Trophoblast cell (in vitro differentiated cells and primary cell): ENCODE results near the gene MCL1.

Experiments
- DNase-seq, 2 donors: peaks; one replicate each; pipeline ENCODE4 v3.0.0-alpha.2; 2016
- H2AFZ ChIP-seq: 2 replicates; pipeline ENCODE4 v1.6.1; 2013; ENCODE audit warnings: low read length, moderate library complexity, mild to moderate bottlenecking; ENCODE audit not compliant: insufficient read depth, poor library complexity
- H2AK5ac ChIP-seq: 2 replicates; pipeline ENCODE4 v1.6.1; 2013; ENCODE audit warnings: mild to moderate bottlenecking, low read length
- H2BK120ac ChIP-seq: 2 replicates; pipeline ENCODE4 v1.6.1; 2013; ENCODE audit warnings: low read length, mild to moderate bottlenecking, moderate library complexity; ENCODE audit not compliant: insufficient read depth, poor library complexity
- H2BK12ac ChIP-seq: 2 replicates; pipeline ENCODE4 v1.6.1; 2013; ENCODE audit warnings: mild to moderate bottlenecking, low read length, moderate library complexity
- H2BK5ac ChIP-seq: 2 replicates; pipeline ENCODE4 v1.6.1; 2013; ENCODE audit warnings: low read length, low read depth, moderate library complexity, mild to moderate bottlenecking; ENCODE audit not compliant: poor library complexity
- H3K14ac ChIP-seq: 2 replicates; pipeline ENCODE4 v1.6.1; 2013; ENCODE audit warnings: mild to moderate bottlenecking, low read length
- H3K18ac ChIP-seq: 2 replicates; pipeline ENCODE4 v1.6.1; 2013; ENCODE audit warnings: mild to moderate bottlenecking, low read length
- H3K23ac ChIP-seq: 2 replicates; pipeline ENCODE4 v1.6.1; 2013; ENCODE audit warnings: low read length
- H3K27ac ChIP-seq: 2 replicates; pipeline ENCODE4 v1.5.1; 2013; ENCODE audit warnings: low read depth, mild to moderate bottlenecking, inconsistent platforms, low read length, moderate library complexity
- H3K27me3 ChIP-seq: 2 replicates; pipeline ENCODE4 v1.6.1; 2013; ENCODE audit warnings: inconsistent platforms, mild to moderate bottlenecking, low read length, moderate library complexity; ENCODE audit not compliant: insufficient read depth
- H3K36me3 ChIP-seq, 2 experiments: 1 replicate in 1 of 2; 2 replicates in 1 of 2; pipeline ENCODE4 v1.6.1; 2013; ENCODE audit warnings: low read length in 2 of 2, mild to moderate bottlenecking in 2 of 2, moderate library complexity in 1 of 2; ENCODE audit not compliant: insufficient read depth in 2 of 2, control insufficient read depth in 1 of 2
- H3K4ac ChIP-seq: 2 replicates; pipeline ENCODE4 v1.6.1; 2013; ENCODE audit warnings: low read depth, mild to moderate bottlenecking, low read length, moderate library complexity
- H3K4me1 ChIP-seq, 2 experiments: 1 replicate in 1 of 2; 2 replicates in 1 of 2; pipeline ENCODE4 v1.6.1; 2013; ENCODE audit warnings: low read length in 2 of 2, mild to moderate bottlenecking in 2 of 2, moderate library complexity in 1 of 2; ENCODE audit not compliant: insufficient read depth in 2 of 2, control insufficient read depth in 1 of 2
- H3K4me2 ChIP-seq: 2 replicates; pipeline ENCODE4 v1.6.1; 2013; ENCODE audit warnings: inconsistent platforms, mild to moderate bottlenecking, low read length, moderate library complexity
- H3K4me3 ChIP-seq: 2 replicates; pipeline ENCODE4 v1.5.1; 2013; ENCODE audit warnings: mild to moderate bottlenecking, low read depth, low read length, inconsistent platforms
- H3K79me1 ChIP-seq: one replicate; pipeline ENCODE4 v1.6.1; 2013; ENCODE audit warnings: low read length
- H3K79me2 ChIP-seq: 2 replicates; pipeline ENCODE4 v1.6.1; 2013; ENCODE audit warnings: low read length, mild to moderate bottlenecking; ENCODE audit not compliant: control insufficient read depth, insufficient read depth, poor library complexity
- H3K9ac ChIP-seq: 2 replicates; pipeline ENCODE4 v1.6.1; 2013; ENCODE audit warnings: mild to moderate bottlenecking, low read length
- H3K9me3 ChIP-seq: 2 replicates; pipeline ENCODE4 v1.6.1; 2013; ENCODE audit warnings: low read depth, mild to moderate bottlenecking, control low read depth, inconsistent platforms, low read length; ENCODE audit not compliant: insufficient read depth
- H4K12ac ChIP-seq: 2 replicates; pipeline ENCODE4 v1.6.1; 2013; ENCODE audit warnings: low read depth, mild to moderate bottlenecking, low read length, moderate library complexity
- H4K8ac ChIP-seq: 2 replicates; pipeline ENCODE4 v1.6.1; 2013; ENCODE audit warnings: low read depth, mild to moderate bottlenecking, low read length, moderate library complexity
- H4K91ac ChIP-seq: one replicate; pipeline ENCODE4 v1.6.1; 2013; ENCODE audit warnings: low read depth, mild to moderate bottlenecking, low read length, moderate library complexity
- WGBS: extraction: QIAGEN DNeasy Blood & Tissue Kit; methylation state at CpG from one replicate; pipeline ENCODE4 v1.1.7; 2013; ENCODE audit warnings: missing lambda C conversion rate; ENCODE audit not compliant: insufficient read length, insufficient coverage; ENCODE audit errors: extremely low coverage; 5-methylcytosine and 5-hydroxymethylcytosine counted together

MCL1 gene

GRCh38 chr1:150555198-150555970 lies 24.0 kb downstream of the MCL1 start:
- no CpG with 5 or more reads among the region's 19 CpGs for WGBS
- H2BK12ac ChIP-seq: no peak overlapping the region

GRCh38 chr1:150554086-150554452 lies 25.3 kb downstream of the MCL1 start:
- Histone ChIP-seq H3K9me3 (peaks cover 3% of the 10 kb centered on the region), H3K14ac (no peak overlapping the region), H3K36me3 (peaks cover 25 to 27% of the 10 kb centered on the region in 2 experiments), H3K23ac (no peak overlapping the region), H2AK5ac (no peak overlapping the region), H3K4me3 (no peak overlapping the region), H2AFZ (no peak overlapping the region), H3K4ac (no peak overlapping the region), H3K9ac (no peak overlapping the region), H4K12ac (no peak overlapping the region), H3K79me2 (peaks cover 3% of the 10 kb centered on the region), H3K27ac (no peak overlapping the region), H2BK120ac (no peak overlapping the region), H2BK12ac (no peak overlapping the region), H4K8ac (no peak overlapping the region), H3K18ac (no peak overlapping the region), H4K91ac (no peak overlapping the region), H3K27me3 (no peaks in the 10 kb centered on the region), H3K4me2 (no peak overlapping the region), H3K79me1 (peaks cover 28% of the 10 kb centered on the region), H2BK5ac (no peak overlapping the region), H3K4me1 (peaks cover 40 to 47% of the 10 kb centered on the region in 2 experiments)
- WGBS: no CpG with 5 or more reads among the region's 8 CpGs
- no peak for DNase-seq

More at GRCh38 chr1:150555198-150555970, 24.0 kb downstream of the MCL1 start:
- H3K79me2 ChIP-seq: no peaks in the 10 kb centered on the region
- peaks cover 24% of the 10 kb centered on the region for H3K79me1 ChIP-seq
- H2AK5ac ChIP-seq: no peak overlapping the region
- H4K91ac ChIP-seq: no peak overlapping the region
- no peak overlapping the region for H2BK120ac ChIP-seq
- H2AFZ ChIP-seq: no peak overlapping the region
- peaks cover 25 to 29% of the 10 kb centered on the region in 2 experiments for H3K36me3 ChIP-seq
- no peak overlapping the region for H4K8ac ChIP-seq
- H2BK5ac ChIP-seq: no peak overlapping the region
- H3K18ac ChIP-seq: no peak overlapping the region
- no peak overlapping the region for H4K12ac ChIP-seq
- peaks cover 40 to 41% of the 10 kb centered on the region in 2 experiments for H3K4me1 ChIP-seq
- H3K4me3 ChIP-seq: peak overlapping the region; percentile 64
- DNase-seq: no peak
- H3K27me3 ChIP-seq: no peaks in the 10 kb centered on the region
- peak overlapping the region; percentile 67 for H3K9ac ChIP-seq
- H3K9me3 ChIP-seq: peaks cover 3% of the 10 kb centered on the region
- peak overlapping the region; percentile 99 for H3K23ac ChIP-seq
- no peak overlapping the region for H3K4me2 ChIP-seq
- H3K4ac ChIP-seq: no peak overlapping the region
- no peak overlapping the region for H3K27ac ChIP-seq
- no peak overlapping the region for H3K14ac ChIP-seq

GRCh38 chr1:150553392-150554085 lies 25.9 kb downstream of the MCL1 start:
- whole genome bisulfite sequencing: no CpG with 5 or more reads among the region's 23 CpGs
- Histone ChIP-seq H3K79me1 (peaks cover 31% of the 10 kb centered on the region), H3K4me1 (peaks cover 35 to 42% of the 10 kb centered on the region in 2 experiments), H3K27ac (peak overlapping the region; percentile 64), H3K9ac (no peak overlapping the region), H2AK5ac (peak overlapping the region; percentile 18), H3K4me3 (no peak overlapping the region), H2BK120ac (no peak overlapping the region), H3K23ac (no peak overlapping the region), H4K91ac (peak overlapping the region; percentile 76), H3K4ac (peak overlapping the region; percentile 30), H2BK5ac (peak overlapping the region; percentile 58), H3K14ac (peak overlapping the region; percentile 10), H3K27me3 (no peaks in the 10 kb centered on the region), H2AFZ (no peak overlapping the region), H3K79me2 (peaks cover 7% of the 10 kb centered on the region), H4K8ac (peak overlapping the region; percentile 10), H2BK12ac (peak overlapping the region; percentile 4), H4K12ac (no peak overlapping the region), H3K4me2 (no peak overlapping the region), H3K18ac (peak overlapping the region; percentile 26), H3K9me3 (peaks cover 3% of the 10 kb centered on the region), H3K36me3 (peaks cover 22 to 27% of the 10 kb centered on the region in 2 experiments)
- no peak for DNase-seq

DNA sequence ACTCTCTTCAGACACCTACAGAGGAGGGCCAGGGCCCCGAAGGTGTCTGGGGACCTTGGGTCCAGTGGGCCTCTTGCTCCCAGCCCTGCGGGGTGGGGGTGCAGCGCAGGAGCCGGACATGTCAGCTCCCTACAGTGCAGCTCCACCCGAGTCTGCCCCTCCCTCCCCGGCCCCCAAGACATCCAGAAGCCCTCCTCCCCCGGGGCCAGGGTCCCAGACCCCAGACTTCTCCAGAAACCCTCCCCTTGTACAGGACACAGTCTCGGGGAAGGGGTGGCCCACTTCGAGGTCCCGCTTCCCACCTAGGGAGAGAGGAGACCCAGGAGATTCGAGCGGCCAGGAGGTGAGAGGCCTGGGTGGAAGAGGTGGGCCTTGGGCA lies 26.5 kb downstream of the MCL1 start:
- Histone ChIP-seq H2AFZ (no peak overlapping the region), H2BK120ac (peak overlapping the region; percentile 4), H3K9ac (no peak overlapping the region), H3K27ac (peak overlapping the region; percentile 64), H3K14ac (peak overlapping the region; percentile 10), H3K4me3 (no peak overlapping the region), H3K4ac (no peak overlapping the region), H2AK5ac (peak overlapping the region; percentile 1), H2BK5ac (peak overlapping the region; percentile 58), H3K4me2 (no peak overlapping the region), H4K12ac (no peak overlapping the region), H3K79me2 (peaks cover 7% of the 10 kb centered on the region), H3K79me1 (peaks cover 32% of the 10 kb centered on the region), H2BK12ac (peak overlapping the region; percentile 20), H3K4me1 (peaks cover 34 to 40% of the 10 kb centered on the region in 2 experiments), H3K9me3 (peaks cover 3% of the 10 kb centered on the region), H3K23ac (no peak overlapping the region), H4K91ac (peak overlapping the region; percentile 76), H3K27me3 (no peaks in the 10 kb centered on the region), H3K36me3 (peaks cover 22 to 23% of the 10 kb centered on the region in 2 experiments), H3K18ac (peak overlapping the region; percentile 26), H4K8ac (peak overlapping the region; percentile 10)
- no peak for DNase-seq
- no CpG with 5 or more reads among the region's 12 CpGs for WGBS
